Mucosa of gallbladder (tissue), 1 donor: Measurements from ENCODE around the gene ITPKB. TPM values are rescaled to one million over a fixed set of nuclear protein-coding genes. Genes with fewer than 3 reads are reported as not detected.
"Not testable (repeated sequence)": the region's sequence is repeated elsewhere in the genome, so short reads cannot be mapped to it uniquely, and the experiment has no call there.

Source experiments
- DNase-seq: peaks from one replicate; pipeline ENCODE4 v3.0.0-alpha.2; 2020; ENCODE audit warnings: low spot score
- total RNA-seq: library from RNA; stranded (reverse); gene quantifications from one replicate; pipeline ENCODE4 v1.2.1, GENCODE V29; 2021
- donor health status: DM: no; HTN: no; CAD: no.

ITPKB gene
- 30.6 TPM for total RNA-seq

GRCh38 chr1:226738995-226739695, at the start of gene ITPKB:
Gene ITPKB, minus strand, starts transcription at chr1:226739282. Its CDS starts 1,824 bp downstream, at chr1:226737458.
- peak; percentile 65 for DNase-seq

GRCh38 chr1:226787638-226788037, 48.6 kb upstream of the ITPKB start:
- no peak for DNase-seq

DNA sequence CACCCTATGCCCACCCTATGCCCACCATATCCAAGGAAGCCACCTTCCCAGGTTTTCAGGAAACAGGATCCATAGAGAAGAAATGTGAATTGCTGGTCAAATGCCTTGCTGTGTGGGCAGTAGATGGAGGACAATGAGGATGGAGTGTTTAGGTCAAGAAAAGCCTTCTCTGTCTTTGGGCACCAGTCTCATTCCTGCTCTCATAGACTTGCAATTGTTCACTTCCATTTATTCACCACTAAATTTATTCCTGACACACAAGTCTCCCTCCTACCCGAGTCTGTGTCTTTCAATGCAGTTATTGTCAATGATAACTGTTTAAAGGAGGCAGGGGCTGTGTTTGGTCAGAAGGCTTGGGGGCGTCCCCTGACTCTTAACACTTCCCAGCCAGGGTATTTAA, 48.0 kb upstream of the ITPKB start:
- DNase-seq, result no peak

DNA sequence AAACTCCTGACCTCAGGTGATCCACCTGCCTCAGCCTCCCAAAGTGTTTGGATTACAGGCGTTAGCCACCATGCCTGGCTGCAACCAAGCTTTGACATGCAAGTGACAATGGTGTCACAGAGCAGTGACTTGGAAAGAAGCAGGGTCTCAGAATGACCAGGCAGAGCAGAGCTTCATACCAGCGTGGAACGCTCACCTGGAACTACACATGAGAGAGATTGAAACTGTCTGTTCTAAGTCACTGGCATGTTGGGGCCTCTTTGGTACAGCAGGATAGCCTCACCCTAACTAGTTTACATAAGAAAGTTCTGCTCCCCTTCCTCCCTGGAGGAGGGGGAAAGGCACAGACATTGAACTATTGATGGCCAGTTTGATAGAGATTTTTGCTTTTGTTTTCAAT, 47.5 kb upstream of the ITPKB start:
- DNase-seq, result no peak

GRCh38 chr1:226785805-226786204, 46.7 kb upstream of the ITPKB start:
- no peak for DNase-seq

- no peak for DNase-seq
These were observed 45.3 kb upstream of the ITPKB start for GRCh38 chr1:226784081-226785049.

- no peak for DNase-seq
These were observed 43.9 kb upstream of the ITPKB start for GRCh38 chr1:226782845-226783601.

DNA sequence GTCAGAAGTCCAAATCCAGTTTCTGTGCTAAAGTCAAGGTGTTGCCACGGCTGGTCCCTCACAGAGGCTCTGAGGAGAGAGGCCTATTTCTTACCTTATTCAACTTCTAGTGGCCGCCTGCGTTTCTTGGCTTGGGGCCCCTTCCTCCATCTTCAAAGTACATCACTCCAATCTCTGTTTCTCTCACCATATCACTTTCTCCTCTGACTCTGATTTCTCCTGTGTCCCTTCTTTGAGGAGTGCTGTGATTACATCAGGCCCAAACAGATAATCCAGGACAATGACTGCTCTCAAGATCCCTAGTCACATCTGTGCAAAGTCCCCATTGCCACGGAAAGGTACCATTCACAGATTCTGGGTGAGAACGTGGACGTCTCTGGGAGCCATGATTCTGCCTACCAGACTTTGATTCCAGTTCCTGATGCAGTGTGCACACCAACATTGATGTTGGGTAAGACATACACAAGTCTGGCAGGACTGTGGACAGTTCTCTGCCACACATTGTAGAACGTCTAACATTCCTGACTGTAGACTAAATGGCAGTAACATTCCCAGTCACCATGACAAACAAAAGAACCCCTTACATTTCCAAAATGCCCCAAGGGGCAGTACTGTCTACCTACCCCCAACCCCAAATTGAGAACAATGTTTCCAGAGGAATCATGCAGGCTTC, 43.0 kb upstream of the ITPKB start:
- no peak for DNase-seq

DNA sequence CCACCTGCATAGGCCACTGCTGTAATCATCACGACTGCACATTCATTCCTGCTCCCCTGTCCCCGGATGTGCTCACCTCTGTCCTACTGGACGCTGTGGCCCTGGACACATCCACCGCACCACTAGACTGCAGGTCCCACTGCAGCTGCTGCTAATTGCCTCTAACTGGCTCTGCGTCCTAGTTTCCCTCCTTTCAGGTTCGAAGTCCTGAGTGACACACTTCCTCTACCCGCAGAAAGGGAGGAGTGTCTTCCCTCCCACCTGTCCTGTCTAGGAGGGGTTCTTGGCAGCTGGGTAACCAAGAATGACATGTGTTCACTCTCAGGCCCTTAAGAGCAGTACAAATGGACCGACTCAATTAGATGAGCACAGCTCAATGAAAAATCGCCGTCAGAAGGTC, 40.5 kb upstream of the ITPKB start:
- no peak for DNase-seq

- DNase-seq, result peak; percentile 48
These were observed 39.6 kb upstream of the ITPKB start for GRCh38 chr1:226778657-226779058.

GRCh38 chr1:226776975-226777374, 37.9 kb upstream of the ITPKB start:
- no peak for DNase-seq

DNA sequence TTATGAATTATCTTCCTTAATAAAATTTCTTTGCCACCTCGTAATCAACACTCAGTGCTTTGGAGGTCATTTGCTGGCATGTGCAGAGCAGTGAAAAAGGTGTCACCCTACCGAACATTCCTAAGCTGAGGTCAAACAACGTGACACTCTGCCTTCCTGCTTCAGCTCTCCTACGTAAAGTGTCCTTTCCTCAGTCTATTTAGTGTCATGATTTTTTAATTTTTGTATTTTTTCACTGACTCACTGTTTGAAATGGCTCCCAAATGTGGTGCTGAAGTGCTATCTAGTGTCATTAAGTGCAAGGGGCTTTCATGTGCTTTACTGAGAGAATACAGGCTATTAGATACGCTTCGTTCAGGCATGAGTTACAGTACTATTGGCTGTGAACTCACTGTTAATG, 37.0 kb upstream of the ITPKB start:
- no peak for DNase-seq

DNA sequence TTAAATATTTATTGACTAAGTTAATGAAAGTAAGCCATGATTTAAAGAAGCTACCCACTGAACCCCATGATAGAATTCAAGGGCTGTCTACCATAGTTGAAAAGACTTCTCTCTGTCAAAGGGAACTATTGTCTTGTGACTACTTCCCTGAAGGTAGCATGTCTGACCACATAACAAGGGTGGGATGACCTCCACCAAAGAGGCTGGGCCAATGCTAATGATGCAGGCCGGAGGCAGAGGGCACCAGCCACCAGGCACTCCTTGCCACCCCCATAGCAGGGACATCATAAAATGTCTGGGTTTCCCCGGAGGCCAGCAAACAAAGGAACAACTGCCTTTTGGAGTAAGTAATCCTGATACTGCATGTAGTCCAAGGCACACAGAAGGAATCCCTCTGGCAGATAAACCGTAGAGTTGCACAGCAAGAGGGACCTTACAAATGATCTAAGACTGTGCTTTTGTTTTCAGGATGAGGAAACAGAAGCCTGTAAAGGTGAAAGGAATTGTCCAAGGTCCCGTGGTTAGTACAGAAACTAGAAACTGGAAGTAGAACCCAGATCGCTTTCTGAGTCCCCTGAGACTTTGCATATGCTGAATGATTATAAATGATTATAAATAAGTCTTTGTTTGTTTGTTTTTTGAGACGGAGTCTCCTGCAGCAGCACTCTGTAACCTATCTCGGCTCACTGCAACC, 33.5 kb upstream of the ITPKB start:
- no peak for DNase-seq

DNA sequence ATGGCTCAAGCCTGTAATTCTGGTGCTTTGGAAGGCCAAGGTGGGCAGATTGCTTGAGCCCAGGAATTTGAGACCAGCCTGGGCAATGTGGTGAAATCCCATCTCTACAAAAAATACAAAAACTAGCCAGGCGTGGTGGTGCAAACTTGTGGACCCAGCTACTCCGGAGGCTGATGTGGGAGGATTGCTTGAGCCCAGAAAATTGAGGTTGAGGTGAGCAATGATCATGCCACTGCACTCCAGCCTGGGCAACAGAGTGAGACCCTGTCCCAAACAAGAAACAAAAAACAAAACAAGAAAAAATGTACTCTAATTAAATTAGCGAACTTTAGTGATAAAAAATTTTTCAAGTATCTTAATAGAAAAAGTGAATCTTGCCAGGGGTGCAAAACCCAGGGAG, 28.1 kb upstream of the ITPKB start:
- not testable (repeated sequence) for DNase-seq

DNA sequence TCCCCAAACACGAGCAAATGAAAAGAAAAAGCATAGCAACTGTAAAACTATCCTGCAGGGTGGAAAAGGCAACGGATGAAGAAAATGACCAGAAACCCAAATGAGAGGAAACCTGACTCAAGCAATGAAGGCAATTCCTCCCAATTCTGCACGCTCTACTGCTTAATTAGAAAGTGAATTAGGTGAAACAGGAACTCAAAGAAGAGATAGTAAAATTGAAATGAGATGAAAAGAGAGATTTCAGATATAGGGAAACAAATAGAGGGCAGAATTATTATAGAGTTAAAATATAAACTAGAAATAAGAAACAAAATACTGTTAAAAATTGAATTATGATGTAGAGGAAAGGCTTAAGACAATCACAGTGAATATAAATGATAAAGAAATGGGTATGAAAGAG, 27.5 kb upstream of the ITPKB start:
- no peak for DNase-seq

DNA sequence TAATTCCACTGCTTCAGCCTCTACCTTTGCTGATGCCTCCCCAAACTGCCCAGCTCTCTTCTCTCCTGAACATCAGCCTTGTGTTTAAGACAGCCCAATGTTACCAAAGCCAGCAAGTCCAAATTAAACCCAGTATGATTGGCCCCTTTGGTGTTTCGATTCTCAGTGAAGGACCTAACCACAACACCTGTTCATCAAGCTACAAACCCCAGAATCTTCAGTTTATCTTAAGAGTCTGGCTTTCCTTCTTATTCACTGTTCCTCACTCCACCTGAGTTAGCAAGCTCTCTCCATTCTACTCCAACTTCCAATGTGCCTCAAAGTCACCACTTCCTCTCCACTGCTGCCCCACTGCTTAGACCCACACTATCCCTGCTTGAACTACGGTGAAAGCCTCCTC, 25.5 kb upstream of the ITPKB start:
- no peak for DNase-seq

DNA sequence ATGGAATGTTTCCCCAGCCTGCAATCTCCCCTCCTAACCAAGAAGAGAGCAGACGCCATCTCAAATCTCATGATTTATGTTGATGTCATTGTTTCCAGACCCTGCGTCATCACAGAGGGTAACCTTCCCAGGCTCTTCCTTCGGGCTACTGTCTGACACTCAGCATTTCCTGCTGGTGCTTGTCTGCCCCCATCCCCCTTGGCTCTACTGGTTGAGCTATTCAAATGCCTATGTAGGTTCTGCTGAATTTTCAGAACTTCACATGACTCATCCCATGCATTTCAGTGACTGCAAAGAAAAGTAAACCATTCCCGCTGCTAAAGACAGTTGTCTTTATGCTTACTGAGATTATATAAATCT, 24.8 kb upstream of the ITPKB start:
- DNase-seq, result no peak

DNA sequence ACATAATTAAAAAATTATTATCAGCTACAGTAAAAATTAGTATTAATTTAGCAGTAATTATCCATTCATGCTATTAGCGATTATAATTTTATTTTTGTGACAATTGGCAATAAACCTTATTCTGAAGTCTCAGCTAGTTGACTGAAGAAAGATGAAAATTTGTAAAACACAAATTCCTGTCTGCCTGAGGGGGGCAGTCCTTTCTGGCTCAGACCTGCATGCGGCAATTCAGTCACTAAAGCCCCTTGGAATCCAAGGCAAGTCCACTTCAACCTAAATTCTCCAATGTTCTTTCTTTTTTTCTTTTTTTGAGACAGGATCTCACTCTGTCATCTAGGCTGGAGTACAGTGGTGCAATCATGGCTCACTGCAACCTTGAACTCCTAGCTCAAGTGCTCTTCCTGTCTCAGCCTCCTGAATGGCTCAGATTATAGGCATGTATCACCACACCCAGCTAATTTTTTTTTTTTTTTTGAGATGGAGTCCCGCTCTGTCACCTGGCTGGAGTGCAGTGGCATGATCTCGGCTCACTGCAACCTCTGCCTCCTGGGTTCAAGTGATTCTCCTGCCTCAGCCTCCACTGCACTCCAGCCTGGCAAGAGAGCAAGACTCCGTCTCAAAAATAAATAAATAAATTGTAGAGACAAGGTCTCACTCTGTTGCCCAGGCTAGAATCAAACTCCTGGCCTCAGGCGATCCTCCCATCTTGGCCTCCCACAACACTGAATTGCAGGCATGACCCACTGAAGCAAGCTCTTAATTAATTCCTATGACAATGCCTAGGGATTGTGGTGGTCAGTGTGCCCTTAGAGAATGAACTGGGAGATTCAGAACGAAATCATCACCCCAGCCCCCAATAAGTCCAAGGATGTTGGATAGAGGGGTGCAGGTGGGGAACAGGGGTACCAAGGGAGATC, 24.2 kb upstream of the ITPKB start:
- DNase-seq, result no peak

DNA sequence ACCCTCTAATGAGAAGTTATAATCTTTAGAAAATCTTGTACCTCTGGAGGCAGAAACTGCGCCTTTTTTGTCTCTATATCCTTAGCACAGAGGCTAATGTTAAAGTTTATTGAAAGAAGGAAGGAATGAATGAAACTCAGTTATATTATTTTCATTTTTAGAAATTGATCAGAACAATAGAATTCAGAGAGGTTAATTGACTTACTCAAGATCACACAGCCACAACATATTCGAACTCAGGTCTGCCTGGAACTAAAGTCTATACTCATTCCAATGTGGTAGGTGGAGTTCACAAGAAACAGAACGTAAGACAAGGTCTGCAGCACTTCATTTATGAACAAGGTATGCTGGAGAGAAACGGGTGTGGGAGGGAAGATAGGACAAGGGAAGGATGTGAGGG, 23.0 kb upstream of the ITPKB start:
- no peak for DNase-seq

DNA sequence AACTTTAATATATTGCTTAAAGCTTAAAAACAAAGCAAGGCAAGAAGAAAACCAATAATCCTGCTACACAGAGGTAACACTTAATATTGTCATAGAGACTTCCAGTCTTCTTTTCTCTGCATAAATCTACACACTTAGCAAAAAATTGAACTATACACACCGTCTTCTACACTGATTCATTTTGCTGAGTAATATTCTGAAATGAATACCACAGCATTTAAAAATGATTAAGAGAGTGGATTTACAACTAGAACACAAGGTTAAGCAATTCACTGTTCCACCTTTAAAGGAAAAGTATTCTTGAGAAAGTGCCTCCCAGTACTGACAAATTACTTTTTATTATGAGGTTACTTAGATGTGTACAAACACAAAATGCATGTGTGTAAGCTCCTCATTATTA, 22.2 kb upstream of the ITPKB start:
- no peak for DNase-seq
